Esophagus squamous epithelium (tissue), 4 donors: Measurements from ENCODE around the gene KAZN.

Experiments
- CTCF ChIP-seq, 6 experiments: fragments of 450-650 bp in 4 of 6; fragments of 200-600 bp in 2 of 6; sonication (generic) in 2 of 6; IDR thresholded peaks; one replicate each; pipeline ENCODE4 v1.5.1; 2016 to 2019; ENCODE audit warnings: antibody characterized with exemption in 6 of 6, mild to moderate bottlenecking in 4 of 6, moderate library complexity in 4 of 6
- POLR2A ChIP-seq, 4 donors: fragments of 450-650 bp; IDR thresholded peaks; one replicate each; pipeline ENCODE4 v1.6.1; 2017; ENCODE audit warnings: antibody characterized with exemption in 4 of 4, mild to moderate bottlenecking in 4 of 4, moderate library complexity in 3 of 4

- no peak for TF ChIP-seq POLR2A (IDR thresholded peaks at IDR 0.05)
- TF ChIP-seq CTCF (IDR thresholded peaks at IDR 0.05), result no peak
These were observed 518.5 kb downstream of the KAZN start for GRCh38 chr1:15116966-15117365.
